ENCODE measurements around the gene GALNT6.

The GALNT6 gene

GRCh38 chr12:51391283-51392123 is at the start of gene GALNT6:
TSS of gene GALNT6 (minus strand) at chr12:51391406. CDS start at chr12:51379781, 11,625 bp downstream.
- peak; percentile 37 to 49 (median 45) for DNase-seq

- no peak for DNase-seq
Measured at GRCh38 chr12:51439330-51439729, 48.1 kb upstream of the GALNT6 start.

- no peak for DNase-seq
Measured at GRCh38 chr12:51437431-51437830, 46.2 kb upstream of the GALNT6 start.

- DNase-seq: no peak
Measured at GRCh38 chr12:51434305-51434704, 43.1 kb upstream of the GALNT6 start.

- DNase-seq: no peak
Measured at GRCh38 chr12:51432921-51433320, 41.7 kb upstream of the GALNT6 start.

GRCh38 chr12:51430196-51430895 is 39.1 kb upstream of the GALNT6 start:
- DNase-seq: no peak

- no peak for DNase-seq
Measured at GRCh38 chr12:51429700-51430099, 38.5 kb upstream of the GALNT6 start.

GRCh38 chr12:51428256-51428655 is 37.0 kb upstream of the GALNT6 start:
- DNase-seq: no peak

- DNase-seq: peak; percentile 30 to 50 (median 42)
Measured at GRCh38 chr12:51424662-51425539, 33.7 kb upstream of the GALNT6 start, which contains the start of gene SLC4A8. TSS of gene SLC4A8 (plus strand) at chr12:51424831. CDS start at chr12:51424988, 157 bp downstream.

- DNase-seq: no peak
Measured at GRCh38 chr12:51424094-51424661, 33.0 kb upstream of the GALNT6 start.

GRCh38 chr12:51421266-51421884 is 30.2 kb upstream of the GALNT6 start:
- no peak for DNase-seq

GRCh38 chr12:51419425-51420193 is 28.4 kb upstream of the GALNT6 start:
- no peak for DNase-seq

GRCh38 chr12:51417826-51418225 is 26.6 kb upstream of the GALNT6 start:
- DNase-seq: no peak

GRCh38 chr12:51415931-51416330 is 24.7 kb upstream of the GALNT6 start:
- no peak for DNase-seq

- DNase-seq: no peak
Measured at GRCh38 chr12:51413791-51414190, 22.6 kb upstream of the GALNT6 start.

- DNase-seq: no peak
Measured at GRCh38 chr12:51413149-51413548, 21.9 kb upstream of the GALNT6 start.

- DNase-seq: no peak
Measured at GRCh38 chr12:51409846-51410245, 18.6 kb upstream of the GALNT6 start.

GRCh38 chr12:51407604-51408003 is 16.4 kb upstream of the GALNT6 start:
- DNase-seq: no peak

GRCh38 chr12:51406859-51407258 is 15.7 kb upstream of the GALNT6 start:
- DNase-seq: no peak

- DNase-seq: no peak
Measured at GRCh38 chr12:51406290-51406689, 15.1 kb upstream of the GALNT6 start.

GRCh38 chr12:51405801-51406207 is 14.6 kb upstream of the GALNT6 start:
- no peak for DNase-seq
